Measurements from ENCODE around the gene NLGN2. TPM values are rescaled to one million over a fixed set of nuclear protein-coding genes. Genes with fewer than 3 reads are reported as not detected.
A peak's percentile ranks its signal among the peaks of the same experiment; 100 is the strongest.

NLGN2 gene
- total and polyA plus RNA-seq, 2 of the 8 experiments (the other 6 are each of a cell fraction or from before 2014, with no cell fraction given), result 21.2 to 62.8 TPM

DNA sequence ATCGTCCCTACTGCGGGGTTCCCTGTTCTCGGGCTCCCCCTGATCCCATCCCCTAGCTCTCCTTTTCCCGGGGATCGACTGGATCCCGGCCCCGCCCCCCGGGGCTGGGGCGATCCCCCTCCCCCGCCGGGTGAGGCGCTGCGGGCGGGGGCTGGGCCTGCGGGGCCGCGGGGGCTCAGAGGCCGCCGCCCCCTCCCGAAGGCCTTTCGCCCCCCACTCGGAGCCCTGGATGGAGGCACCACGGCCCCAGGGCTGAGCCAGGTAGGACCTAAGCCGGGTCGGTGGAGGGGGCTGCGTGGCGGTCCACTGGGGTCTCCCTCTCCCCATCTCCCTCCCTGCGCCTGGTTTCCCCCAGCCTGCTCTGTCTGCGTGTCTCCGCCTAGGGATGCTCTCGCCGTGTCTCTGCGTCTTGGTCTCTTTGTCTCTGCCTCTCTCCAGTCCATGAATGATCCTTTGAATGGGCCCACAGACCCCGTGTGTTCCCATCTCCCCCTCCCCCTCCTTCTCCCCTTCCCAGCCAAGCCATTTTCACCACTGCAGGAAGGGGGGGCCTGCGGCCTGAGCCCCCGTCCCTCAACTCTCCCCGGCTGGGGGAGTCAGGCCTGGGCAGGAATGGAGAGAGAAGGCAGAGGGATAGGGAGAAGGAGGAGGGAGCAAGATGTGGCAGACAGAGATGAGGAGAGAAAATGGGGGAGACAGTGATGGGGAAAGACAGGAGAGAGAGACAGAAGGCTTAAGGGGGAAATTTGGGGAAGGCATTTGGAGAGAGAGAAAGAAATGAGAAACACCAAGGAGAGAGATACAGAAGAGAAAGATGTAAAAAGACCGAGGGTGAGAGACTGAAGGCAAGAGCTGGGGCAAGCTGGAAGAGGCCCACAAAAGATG lies 2.1 kb upstream of the NLGN2 start:
- Histone ChIP-seq H2BK20ac (ENCODE audit: low read length) (no peak overlapping the region), H2BK120ac (replicated peaks; ENCODE audit: low read depth, low read length) (no peak overlapping the region), H3K36me3 (ENCODE audit: control insufficient read depth in 2 of 4, insufficient read depth in 4 of 4, low read length in 3 of 4) (peaks cover 2 to 18% (median 16%) of the 10 kb centered on the region in 4 experiments; a peak in 5 of 8 replicates), H3K56ac (replicated peaks; ENCODE audit: insufficient read length, low read depth, low read length) (peak overlapping the region; percentile 32), H3K79me2 (ENCODE audit: control insufficient read depth in 1 of 2, insufficient read depth in 2 of 2, low read length in 2 of 2) (peaks cover 0 to 8% of the 10 kb centered on the region in 2 experiments; a peak in 1 of 4 replicates), H3K79me1 (ENCODE audit: low read depth, low read length) (peaks cover 7% of the 10 kb centered on the region), H3K27ac (ENCODE audit: low read depth, low read length) (0 out of 2 replicates have a peak overlapping the region, but pooled peaks have one; percentile 34), H3K4me2 (ENCODE audit: insufficient read depth in 1 of 2, low read depth in 2 of 2, low read length in 2 of 2) (peak overlapping the region; percentile 90 to 97), H2BK12ac (ENCODE audit: low read depth, low read length) (no peak overlapping the region; the same call in 1 of the 2 replicates), H3K4me3 (ENCODE audit: extremely low read depth in 1 of 4, insufficient read depth in 2 of 4, low read depth in 3 of 4, low read length in 4 of 4) (peak overlapping the region; percentile 72 to 94 (median 81)), H2AFZ (ENCODE audit: low read length) (no peak overlapping the region), H3K4me1 (replicated peaks in 1 of 4; ENCODE audit: control insufficient read depth in 3 of 4, insufficient read depth in 4 of 4, low read length in 3 of 4) (peaks cover 0 to 15% (median 11%) of the 10 kb centered on the region in 4 experiments; a peak in 5 of 7 replicates), H2BK15ac (ENCODE audit: low read length) (no peak overlapping the region; the same call in 1 of the 2 replicates), H4K5ac (ENCODE audit: insufficient read length, low read depth, low read length) (peak overlapping the region; percentile 50), H3K23me2 (ENCODE audit: low read depth, low read length) (peaks cover 17% of the 10 kb centered on the region; the same call in 1 of the 2 replicates), H2BK5ac (ENCODE audit: low read depth, low read length) (peak overlapping the region; percentile 88; the same call in 1 of the 2 replicates), H4K20me1 (replicated peaks in 1 of 2; ENCODE audit: control insufficient read depth in 1 of 2, insufficient read depth in 2 of 2, low read length in 2 of 2) (peaks cover 0 to 16% of the 10 kb centered on the region in 2 experiments), H2AK5ac (ENCODE audit: low read depth, low read length) (peak overlapping the region; percentile 82; the same call in 1 of the 2 replicates), H4K8ac (ENCODE audit: extremely low read depth, insufficient read depth, low read length) (peak overlapping the region; percentile 54), H4K91ac (replicated peaks; ENCODE audit: insufficient read length, low read length) (peak overlapping the region; percentile 93), H3K18ac (ENCODE audit: extremely low read depth, low read length) (peak overlapping the region; percentile 81), H3K23ac (ENCODE audit: insufficient read length) (no peak overlapping the region), H3K27me3 (replicated peaks in 1 of 4; ENCODE audit: control insufficient read depth in 3 of 4, extremely low read depth in 1 of 4, insufficient read depth in 3 of 4, low read length in 3 of 4) (no peaks in the 10 kb centered on the region; a peak in 1 of 7 replicates), H3K14ac (ENCODE audit: insufficient read length) (no peak overlapping the region), H3K4ac (replicated peaks; ENCODE audit: insufficient read length, low read depth, low read length) (peak overlapping the region; percentile 87), H3K9me3 (ENCODE audit: insufficient read depth in 2 of 2, low read depth in 1 of 2, low read length in 1 of 2) (no peaks in the 10 kb centered on the region), H3K9ac (replicated peaks in 1 of 4; ENCODE audit: extremely low read depth in 1 of 4, low read depth in 3 of 4, low read length in 3 of 4) (peak overlapping the region in 3 of 4 experiments; percentile 56 to 76 (median 62); a peak in 6 of 7 replicates)
- CTCF ChIA-PET (ENCODE audit: partially characterized antibody), result interaction anchor here (1.0 to 2.9 kb wide), 7 partner anchors 16 to 155 kb away, joined by 3 to 15 read pairs (median 4); partner anchors contain the start of gene SPEM1
- FAIRE-seq (no peak), DNase-seq (ENCODE audit: low read depth in 1 of 2, low spot score in 2 of 2) (peak in 1 of 2 experiments; percentile 66)
- TF ChIP-seq CREB1 (IDR thresholded peaks at IDR 0.05) (no peak), YY1 (IDR thresholded peaks at IDR 0.05; ENCODE audit: low read depth, low read length) (no peak), RBBP5 (IDR thresholded peaks at IDR 0.05; ENCODE audit: borderline replicate concordance, low read depth, low read length) (0 out of 2 replicates have a peak, but pooled peaks have one; percentile 5), SUZ12 (IDR thresholded peaks at IDR 0.05; ENCODE audit: low read length) (peak; percentile 36; the same call in 1 of the 2 replicates), BACH1 (IDR thresholded peaks at IDR 0.05; ENCODE audit: low read length) (0 out of 2 replicates have a peak, but pooled peaks have one; percentile 24)
- WGBS, 2 experiments (ENCODE audit: extremely low coverage in 1 of 2, insufficient coverage in 1 of 2, insufficient read length in 1 of 2, insufficient replicate concordance in 2 of 2, low coverage in 1 of 2, low lambda C conversion rate in 2 of 2, missing lambda C conversion rate in 1 of 2), result 1% methylated on average over 11 of the region's 38 CpGs; no CpG with 5 or more reads in 1 of the 2 experiments
- POLR2A ChIA-PET (ENCODE audit: partially characterized antibody), result interaction anchor here (0.7 to 8.2 kb wide), 15 partner anchors 11 to 153 kb away, joined by 3 to 66 read pairs (median 5); partner anchors contain the start of genes ACAP1, CHRNB1, FGF11 and PLSCR3
